Measurements from ENCODE around the gene TMC2. TPM values are rescaled to one million over a fixed set of nuclear protein-coding genes. Genes with fewer than 3 reads are reported as not detected.

Gene TMC2
- total RNA-seq, 1 experiment from 2014 or later = not detected

DNA sequence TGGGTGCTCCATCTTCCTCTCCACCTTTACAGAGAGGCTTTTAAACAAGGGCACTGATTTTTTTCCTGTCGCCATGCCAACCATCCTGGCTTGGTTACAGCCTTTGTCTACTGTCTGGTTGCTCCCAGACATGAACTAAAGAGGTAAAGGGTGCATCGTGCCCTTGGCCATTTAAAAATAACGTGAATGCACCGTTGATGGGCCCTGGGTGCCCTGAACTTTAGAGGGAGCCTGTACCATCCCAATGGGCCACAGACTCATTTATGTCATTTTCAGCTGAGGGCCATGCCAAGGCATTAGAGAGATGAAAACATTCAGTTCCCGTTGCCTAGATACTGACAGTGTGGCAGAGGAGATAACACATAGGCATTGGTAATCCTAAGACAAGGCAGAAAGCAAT lies 23.3 kb downstream of the TMC2 start:
- H3K27ac Mint-ChIP-seq = no peak overlapping the region
- peak overlapping the region; percentile 66 for H3K4me3 Mint-ChIP-seq
- DNase-seq (ENCODE audit: low spot score) (no peak), ATAC-seq (no peak)
- H3K27me3 Mint-ChIP-seq (ENCODE audit: low read depth) = peaks cover 70% of the 10 kb centered on the region
- H3K36me3 Mint-ChIP-seq = no peaks in the 10 kb centered on the region
- no peak for TF ChIP-seq RELA (CRISPR knock-in tag; IDR thresholded peaks at IDR 0.05; ENCODE audit: borderline replicate concordance)
- TF ChIP-seq, protein P1, sequence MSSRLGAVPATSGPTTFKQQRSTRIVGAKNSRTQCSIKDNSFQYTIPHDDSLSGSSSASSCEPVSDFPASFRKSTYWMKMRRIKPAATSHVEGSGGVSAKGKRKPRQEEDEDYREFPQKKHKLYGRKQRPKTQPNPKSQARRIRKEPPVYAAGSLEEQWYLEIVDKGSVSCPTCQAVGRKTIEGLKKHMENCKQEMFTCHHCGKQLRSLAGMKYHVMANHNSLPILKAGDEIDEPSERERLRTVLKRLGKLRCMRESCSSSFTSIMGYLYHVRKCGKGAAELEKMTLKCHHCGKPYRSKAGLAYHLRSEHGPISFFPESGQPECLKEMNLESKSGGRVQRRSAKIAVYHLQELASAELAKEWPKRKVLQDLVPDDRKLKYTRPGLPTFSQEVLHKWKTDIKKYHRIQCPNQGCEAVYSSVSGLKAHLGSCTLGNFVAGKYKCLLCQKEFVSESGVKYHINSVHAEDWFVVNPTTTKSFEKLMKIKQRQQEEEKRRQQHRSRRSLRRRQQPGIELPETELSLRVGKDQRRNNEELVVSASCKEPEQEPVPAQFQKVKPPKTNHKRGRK (CRISPR knock-in tag; IDR thresholded peaks at IDR 0.05; ENCODE audit: borderline replicate concordance) = no peak
- TF ChIP-seq OVOL2 (CRISPR knock-in tag; IDR thresholded peaks at IDR 0.05; ENCODE audit: borderline replicate concordance) = no peak
- TF ChIP-seq, protein P2, sequence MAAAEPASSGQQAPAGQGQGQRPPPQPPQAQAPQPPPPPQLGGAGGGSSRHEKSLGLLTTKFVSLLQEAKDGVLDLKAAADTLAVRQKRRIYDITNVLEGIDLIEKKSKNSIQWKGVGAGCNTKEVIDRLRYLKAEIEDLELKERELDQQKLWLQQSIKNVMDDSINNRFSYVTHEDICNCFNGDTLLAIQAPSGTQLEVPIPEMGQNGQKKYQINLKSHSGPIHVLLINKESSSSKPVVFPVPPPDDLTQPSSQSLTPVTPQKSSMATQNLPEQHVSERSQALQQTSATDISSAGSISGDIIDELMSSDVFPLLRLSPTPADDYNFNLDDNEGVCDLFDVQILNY (CRISPR knock-in tag; IDR thresholded peaks at IDR 0.05) = no peak
- no peak for TF ChIP-seq ZBTB21 (CRISPR knock-in tag; IDR thresholded peaks at IDR 0.05; ENCODE audit: borderline replicate concordance)
- TF ChIP-seq, protein P3, sequence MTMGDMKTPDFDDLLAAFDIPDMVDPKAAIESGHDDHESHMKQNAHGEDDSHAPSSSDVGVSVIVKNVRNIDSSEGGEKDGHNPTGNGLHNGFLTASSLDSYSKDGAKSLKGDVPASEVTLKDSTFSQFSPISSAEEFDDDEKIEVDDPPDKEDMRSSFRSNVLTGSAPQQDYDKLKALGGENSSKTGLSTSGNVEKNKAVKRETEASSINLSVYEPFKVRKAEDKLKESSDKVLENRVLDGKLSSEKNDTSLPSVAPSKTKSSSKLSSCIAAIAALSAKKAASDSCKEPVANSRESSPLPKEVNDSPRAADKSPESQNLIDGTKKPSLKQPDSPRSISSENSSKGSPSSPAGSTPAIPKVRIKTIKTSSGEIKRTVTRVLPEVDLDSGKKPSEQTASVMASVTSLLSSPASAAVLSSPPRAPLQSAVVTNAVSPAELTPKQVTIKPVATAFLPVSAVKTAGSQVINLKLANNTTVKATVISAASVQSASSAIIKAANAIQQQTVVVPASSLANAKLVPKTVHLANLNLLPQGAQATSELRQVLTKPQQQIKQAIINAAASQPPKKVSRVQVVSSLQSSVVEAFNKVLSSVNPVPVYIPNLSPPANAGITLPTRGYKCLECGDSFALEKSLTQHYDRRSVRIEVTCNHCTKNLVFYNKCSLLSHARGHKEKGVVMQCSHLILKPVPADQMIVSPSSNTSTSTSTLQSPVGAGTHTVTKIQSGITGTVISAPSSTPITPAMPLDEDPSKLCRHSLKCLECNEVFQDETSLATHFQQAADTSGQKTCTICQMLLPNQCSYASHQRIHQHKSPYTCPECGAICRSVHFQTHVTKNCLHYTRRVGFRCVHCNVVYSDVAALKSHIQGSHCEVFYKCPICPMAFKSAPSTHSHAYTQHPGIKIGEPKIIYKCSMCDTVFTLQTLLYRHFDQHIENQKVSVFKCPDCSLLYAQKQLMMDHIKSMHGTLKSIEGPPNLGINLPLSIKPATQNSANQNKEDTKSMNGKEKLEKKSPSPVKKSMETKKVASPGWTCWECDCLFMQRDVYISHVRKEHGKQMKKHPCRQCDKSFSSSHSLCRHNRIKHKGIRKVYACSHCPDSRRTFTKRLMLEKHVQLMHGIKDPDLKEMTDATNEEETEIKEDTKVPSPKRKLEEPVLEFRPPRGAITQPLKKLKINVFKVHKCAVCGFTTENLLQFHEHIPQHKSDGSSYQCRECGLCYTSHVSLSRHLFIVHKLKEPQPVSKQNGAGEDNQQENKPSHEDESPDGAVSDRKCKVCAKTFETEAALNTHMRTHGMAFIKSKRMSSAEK (CRISPR knock-in tag; IDR thresholded peaks at IDR 0.05; ENCODE audit: borderline replicate concordance) = no peak
- TF ChIP-seq SMAD3 (CRISPR knock-in tag; IDR thresholded peaks at IDR 0.05; ENCODE audit: borderline replicate concordance) = no peak
- no peak for TF ChIP-seq FOXJ3 (CRISPR knock-in tag; IDR thresholded peaks at IDR 0.05; ENCODE audit: borderline replicate concordance)
- no peak for TF ChIP-seq GRHL2 (CRISPR knock-in tag; IDR thresholded peaks at IDR 0.05; ENCODE audit: insufficient replicate concordance, severe bottlenecking)
- TF ChIP-seq, protein P4, sequence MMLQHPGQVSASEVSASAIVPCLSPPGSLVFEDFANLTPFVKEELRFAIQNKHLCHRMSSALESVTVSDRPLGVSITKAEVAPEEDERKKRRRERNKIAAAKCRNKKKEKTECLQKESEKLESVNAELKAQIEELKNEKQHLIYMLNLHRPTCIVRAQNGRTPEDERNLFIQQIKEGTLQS (CRISPR knock-in tag; conservative IDR thresholded peaks at IDR 0.05) = no peak
- TF ChIP-seq, protein P5, sequence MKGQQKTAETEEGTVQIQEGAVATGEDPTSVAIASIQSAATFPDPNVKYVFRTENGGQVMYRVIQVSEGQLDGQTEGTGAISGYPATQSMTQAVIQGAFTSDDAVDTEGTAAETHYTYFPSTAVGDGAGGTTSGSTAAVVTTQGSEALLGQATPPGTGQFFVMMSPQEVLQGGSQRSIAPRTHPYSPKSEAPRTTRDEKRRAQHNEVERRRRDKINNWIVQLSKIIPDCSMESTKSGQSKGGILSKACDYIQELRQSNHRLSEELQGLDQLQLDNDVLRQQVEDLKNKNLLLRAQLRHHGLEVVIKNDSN (CRISPR knock-in tag; IDR thresholded peaks at IDR 0.05) = no peak
- TF ChIP-seq, protein P6, sequence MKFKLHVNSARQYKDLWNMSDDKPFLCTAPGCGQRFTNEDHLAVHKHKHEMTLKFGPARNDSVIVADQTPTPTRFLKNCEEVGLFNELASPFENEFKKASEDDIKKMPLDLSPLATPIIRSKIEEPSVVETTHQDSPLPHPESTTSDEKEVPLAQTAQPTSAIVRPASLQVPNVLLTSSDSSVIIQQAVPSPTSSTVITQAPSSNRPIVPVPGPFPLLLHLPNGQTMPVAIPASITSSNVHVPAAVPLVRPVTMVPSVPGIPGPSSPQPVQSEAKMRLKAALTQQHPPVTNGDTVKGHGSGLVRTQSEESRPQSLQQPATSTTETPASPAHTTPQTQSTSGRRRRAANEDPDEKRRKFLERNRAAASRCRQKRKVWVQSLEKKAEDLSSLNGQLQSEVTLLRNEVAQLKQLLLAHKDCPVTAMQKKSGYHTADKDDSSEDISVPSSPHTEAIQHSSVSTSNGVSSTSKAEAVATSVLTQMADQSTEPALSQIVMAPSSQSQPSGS (CRISPR knock-in tag; IDR thresholded peaks at IDR 0.05; ENCODE audit: borderline replicate concordance, low read depth) = no peak
- TF ChIP-seq NR2C2 (CRISPR knock-in tag; IDR thresholded peaks at IDR 0.05) = no peak
- no peak for TF ChIP-seq ZNF263 (CRISPR knock-in tag; IDR thresholded peaks at IDR 0.05; ENCODE audit: low read depth)
- no peak for TF ChIP-seq SMAD4 (CRISPR knock-in tag; IDR thresholded peaks at IDR 0.05)
- no peak for TF ChIP-seq CBFB (CRISPR knock-in tag; IDR thresholded peaks at IDR 0.05; ENCODE audit: low read depth)
- no peak for TF ChIP-seq NR1H2 (CRISPR knock-in tag; IDR thresholded peaks at IDR 0.05)
- TF ChIP-seq NFYB (CRISPR knock-in tag; conservative IDR thresholded peaks at IDR 0.05; ENCODE audit: low read depth) = no peak
- TF ChIP-seq, protein P7, sequence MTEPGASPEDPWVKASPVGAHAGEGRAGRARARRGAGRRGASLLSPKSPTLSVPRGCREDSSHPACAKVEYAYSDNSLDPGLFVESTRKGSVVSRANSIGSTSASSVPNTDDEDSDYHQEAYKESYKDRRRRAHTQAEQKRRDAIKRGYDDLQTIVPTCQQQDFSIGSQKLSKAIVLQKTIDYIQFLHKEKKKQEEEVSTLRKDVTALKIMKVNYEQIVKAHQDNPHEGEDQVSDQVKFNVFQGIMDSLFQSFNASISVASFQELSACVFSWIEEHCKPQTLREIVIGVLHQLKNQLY (CRISPR knock-in tag; IDR thresholded peaks at IDR 0.05) = no peak
- no peak for TF ChIP-seq MYBL2 (CRISPR knock-in tag; IDR thresholded peaks at IDR 0.05)
- CTCF ChIA-PET = interaction anchor here (0.8 to 2.3 kb wide), 5 partner anchors 35 to 87 kb away, joined by 3 to 10 read pairs (median 4); no protein-coding TSS in a partner anchor
- no peaks in the 10 kb centered on the region for H3K9me3 Mint-ChIP-seq
- H3K4me1 Mint-ChIP-seq = peaks cover 7% of the 10 kb centered on the region
- POLR2A ChIA-PET = interaction anchor here (0.5 kb wide), 1 partner anchor 92 kb away, joined by 3 read pairs; no protein-coding TSS in a partner anchor

Data from WTC11 (cell line).